Activated naive CD8-positive, alpha-beta T cell treated with anti-CD3 and anti-CD28 coated beads, Interleukin-2, amount 10 ng/mL, durations not matched to agents 7 days and 5 days (primary cell): Measurements from ENCODE around the gene FBLN5. TPM values are rescaled to one million over a fixed set of nuclear protein-coding genes. Genes with fewer than 3 reads are reported as not detected.

Experiments used
- ATAC-seq: fragments of 150-1000 bp; cut with Tn5 transposase; one replicate; pipeline ENCODE4 v1.10.0; 2021; ENCODE audit warnings: low read depth, moderate library complexity
- POLR2A ChIA-PET: fragments of 350-600 bp; sonication (Branson Sonifier 250); formaldehyde crosslinking; loops from one replicate; lab custom pipeline; 2021; ENCODE audit warnings: antibody characterized with exemption; lab: Charles Lee
- DNase-seq: peaks from one replicate; pipeline ENCODE4 v3.0.0; 2021
- H3K27ac Mint-ChIP-seq: one replicate; pipeline ENCODE4 v1.8.0; 2022; ENCODE audit warnings: mild to moderate bottlenecking, mixed read lengths
- H3K27me3 Mint-ChIP-seq: one replicate; pipeline ENCODE4 v1.8.0; 2022; ENCODE audit warnings: mild to moderate bottlenecking, moderate library complexity, mixed read lengths
- H3K36me3 Mint-ChIP-seq: one replicate; pipeline ENCODE4 v1.8.0; 2021; ENCODE audit warnings: mild to moderate bottlenecking, mixed read lengths
- H3K4me1 Mint-ChIP-seq: one replicate; pipeline ENCODE4 v1.8.0; 2021; ENCODE audit warnings: mixed read lengths
- H3K4me3 Mint-ChIP-seq: one replicate; pipeline ENCODE4 v1.8.0; 2022; ENCODE audit warnings: mild to moderate bottlenecking, moderate library complexity, mixed read lengths
- H3K9me3 Mint-ChIP-seq: one replicate; pipeline ENCODE4 v1.8.0; 2021; ENCODE audit warnings: mixed read lengths
- total RNA-seq, 2 experiments: library from RNA; stranded (reverse); gene quantifications; one replicate each; pipeline ENCODE4 v1.2.3, GENCODE V29; 2021

The FBLN5 gene
- total RNA-seq, 2 experiments from 2014 or later = 2.4 to 3.5 TPM

- Mint-ChIP-seq H3K27ac (no peak overlapping the region), H3K4me1 (peaks cover 15% of the 10 kb centered on the region), H3K27me3 (no peaks in the 10 kb centered on the region), H3K4me3 (no peak overlapping the region), H3K9me3 (peaks cover 2% of the 10 kb centered on the region), H3K36me3 (no peaks in the 10 kb centered on the region)
- POLR2A ChIA-PET = interaction anchor here (0.6 kb wide), 1 partner anchor 31 kb away, joined by 5 read pairs; no protein-coding TSS in a partner anchor
- ATAC-seq (no peak), DNase-seq (no peak)
Measured at GRCh38 chr14:91896419-91896818, 51.1 kb downstream of the FBLN5 start.

- H3K4me3 Mint-ChIP-seq = no peak overlapping the region
- DNase-seq = no peak
- H3K9me3 Mint-ChIP-seq = peaks cover 2% of the 10 kb centered on the region
Measured at GRCh38 chr14:91893669-91894068, 53.8 kb downstream of the FBLN5 start.

GRCh38 chr14:91893007-91893406 is 54.5 kb downstream of the FBLN5 start:
- POLR2A ChIA-PET = no interaction called here
- DNase-seq (no peak), ATAC-seq (no peak)
- Mint-ChIP-seq H3K36me3 (no peaks in the 10 kb centered on the region), H3K4me3 (no peak overlapping the region), H3K9me3 (peaks cover 2% of the 10 kb centered on the region), H3K27ac (no peak overlapping the region), H3K27me3 (no peaks in the 10 kb centered on the region), H3K4me1 (peaks cover 37% of the 10 kb centered on the region)

More at GRCh38 chr14:91893669-91894068, 53.8 kb downstream of the FBLN5 start:
- Mint-ChIP-seq H3K27me3 (no peaks in the 10 kb centered on the region), H3K36me3 (no peaks in the 10 kb centered on the region), H3K27ac (peak overlapping the region; percentile 26), H3K4me1 (peaks cover 36% of the 10 kb centered on the region)
- ATAC-seq = no peak
- POLR2A ChIA-PET = no interaction called here

GRCh38 chr14:91891721-91892220 is 55.7 kb downstream of the FBLN5 start:
- H3K4me1 Mint-ChIP-seq = peaks cover 34% of the 10 kb centered on the region
- no peak overlapping the region for H3K27ac Mint-ChIP-seq
- no peak for ATAC-seq
- POLR2A ChIA-PET = interaction anchor here (1.1 to 1.7 kb wide), 3 partner anchors 12 to 24 kb away, joined by 3 to 8 read pairs (median 4); partner anchors contain the start of gene TC2N
- no peak for DNase-seq
- no peaks in the 10 kb centered on the region for H3K27me3 Mint-ChIP-seq
- H3K36me3 Mint-ChIP-seq = no peaks in the 10 kb centered on the region
- no peaks in the 10 kb centered on the region for H3K9me3 Mint-ChIP-seq
- H3K4me3 Mint-ChIP-seq = no peak overlapping the region

- Mint-ChIP-seq H3K9me3 (no peaks in the 10 kb centered on the region), H3K27me3 (no peaks in the 10 kb centered on the region), H3K36me3 (no peaks in the 10 kb centered on the region), H3K27ac (no peak overlapping the region), H3K4me1 (peaks cover 35% of the 10 kb centered on the region), H3K4me3 (no peak overlapping the region)
- POLR2A ChIA-PET = interaction anchor here (1.1 to 1.7 kb wide), 3 partner anchors 12 to 24 kb away, joined by 3 to 8 read pairs (median 4); partner anchors contain the start of gene TC2N
- ATAC-seq = no peak
- no peak for DNase-seq
Measured at GRCh38 chr14:91891101-91891500, 56.4 kb downstream of the FBLN5 start.

- Mint-ChIP-seq H3K9me3 (no peaks in the 10 kb centered on the region), H3K27ac (peak overlapping the region; percentile 75), H3K4me3 (peak overlapping the region; percentile 37), H3K27me3 (no peaks in the 10 kb centered on the region), H3K36me3 (no peaks in the 10 kb centered on the region), H3K4me1 (peaks cover 40% of the 10 kb centered on the region)
- ATAC-seq (peak; percentile 30), DNase-seq (peak; percentile 42)
- POLR2A ChIA-PET = interaction anchor here (0.8 to 1.7 kb wide), 3 partner anchors 18 to 27 kb away, joined by 3 to 4 read pairs (median 4); partner anchors contain the start of gene TC2N
Measured at GRCh38 chr14:91890291-91890749, 57.2 kb downstream of the FBLN5 start.

GRCh38 chr14:91889477-91890211 is 57.9 kb downstream of the FBLN5 start:
- DNase-seq = no peak
- H3K4me3 Mint-ChIP-seq = no peak overlapping the region
- ATAC-seq = no peak
- no peaks in the 10 kb centered on the region for H3K9me3 Mint-ChIP-seq
- no peaks in the 10 kb centered on the region for H3K36me3 Mint-ChIP-seq
- H3K27me3 Mint-ChIP-seq = no peaks in the 10 kb centered on the region
- H3K27ac Mint-ChIP-seq = peak overlapping the region; percentile 75
- POLR2A ChIA-PET = interaction anchor here (0.7 to 2.1 kb wide), 5 partner anchors 15 to 113 kb away, joined by 3 to 7 read pairs (median 4); partner anchors contain the start of gene TC2N
- peaks cover 40% of the 10 kb centered on the region for H3K4me1 Mint-ChIP-seq

- H3K36me3 Mint-ChIP-seq = no peaks in the 10 kb centered on the region
- DNase-seq (no peak), ATAC-seq (no peak)
- no peaks in the 10 kb centered on the region for H3K9me3 Mint-ChIP-seq
- POLR2A ChIA-PET = interaction anchor here (0.7 to 2.1 kb wide), 3 partner anchors 14 to 113 kb away, joined by 3 to 7 read pairs (median 4); no protein-coding TSS in a partner anchor
- H3K4me3 Mint-ChIP-seq = no peak overlapping the region
- no peaks in the 10 kb centered on the region for H3K27me3 Mint-ChIP-seq
- peaks cover 39% of the 10 kb centered on the region for H3K4me1 Mint-ChIP-seq
- H3K27ac Mint-ChIP-seq = peak overlapping the region; percentile 24
Measured at GRCh38 chr14:91888641-91889476, 58.6 kb downstream of the FBLN5 start.

- no peak for DNase-seq
- peaks cover 32% of the 10 kb centered on the region for H3K4me1 Mint-ChIP-seq
- ATAC-seq = no peak
- no peaks in the 10 kb centered on the region for H3K36me3 Mint-ChIP-seq
- no peaks in the 10 kb centered on the region for H3K9me3 Mint-ChIP-seq
- POLR2A ChIA-PET = no interaction called here
- no peak overlapping the region for H3K4me3 Mint-ChIP-seq
- H3K27ac Mint-ChIP-seq = no peak overlapping the region
- no peaks in the 10 kb centered on the region for H3K27me3 Mint-ChIP-seq
Measured at GRCh38 chr14:91886961-91887360, 60.5 kb downstream of the FBLN5 start.

- Mint-ChIP-seq H3K9me3 (no peaks in the 10 kb centered on the region), H3K27ac (no peak overlapping the region), H3K27me3 (no peaks in the 10 kb centered on the region), H3K36me3 (peaks cover 2% of the 10 kb centered on the region), H3K4me1 (peaks cover 29% of the 10 kb centered on the region), H3K4me3 (no peak overlapping the region)
- POLR2A ChIA-PET = no interaction called here
- ATAC-seq (no peak), DNase-seq (no peak)
Measured at GRCh38 chr14:91885839-91886238, 61.7 kb downstream of the FBLN5 start.

- Mint-ChIP-seq H3K4me3 (no peak overlapping the region), H3K36me3 (peaks cover 2% of the 10 kb centered on the region), H3K9me3 (no peaks in the 10 kb centered on the region), H3K27ac (no peak overlapping the region), H3K27me3 (no peaks in the 10 kb centered on the region), H3K4me1 (peaks cover 23% of the 10 kb centered on the region)
- ATAC-seq (no peak), DNase-seq (no peak)
- POLR2A ChIA-PET = no interaction called here
Measured at GRCh38 chr14:91885113-91885712, 62.3 kb downstream of the FBLN5 start.

GRCh38 chr14:91884664-91885063 is 62.8 kb downstream of the FBLN5 start:
- peaks cover 20% of the 10 kb centered on the region for H3K4me1 Mint-ChIP-seq
- no peak overlapping the region for H3K4me3 Mint-ChIP-seq
- POLR2A ChIA-PET = interaction anchor here (0.6 kb wide), 1 partner anchor 475 kb away, joined by 3 read pairs; no protein-coding TSS in a partner anchor
- H3K27ac Mint-ChIP-seq = no peak overlapping the region
- peaks cover 2% of the 10 kb centered on the region for H3K9me3 Mint-ChIP-seq
- H3K36me3 Mint-ChIP-seq = peaks cover 2% of the 10 kb centered on the region
- DNase-seq = no peak
- ATAC-seq = no peak
- H3K27me3 Mint-ChIP-seq = no peaks in the 10 kb centered on the region
